IMR-90 (cell line): ENCODE data around the gene GNAZ. TPM values are rescaled to one million over a fixed set of nuclear protein-coding genes. Genes with fewer than 3 reads are reported as not detected.

Experiments used
- ATAC-seq: fragments of 200-7000 bp; cut with Tn5 transposase; 2 replicates; pipeline ENCODE4 v1.9.1; 2020; ENCODE audit warnings: low read depth, mild to moderate bottlenecking, moderate library complexity
- BruUV-seq: library from RNA; stranded (reverse); fragments of 400-500 nt; replicated peaks from 2 replicates; lab custom pipeline; 2021; lab: Mats Ljungman, UMichigan
- CTCF ChIA-PET: fragments of 300-600 bp; formaldehyde crosslinking; extraction: SDS; loops from one replicate; lab custom pipeline; 2021; ENCODE audit warnings: antibody characterized with exemption; lab: Yijun Ruan, JAX
- POLR2A ChIA-PET: fragments of 300-600 bp; sonication (Branson Sonifier 250); formaldehyde crosslinking; loops from one replicate; lab custom pipeline; 2022; ENCODE audit warnings: antibody characterized with exemption; ENCODE audit not compliant: unreplicated experiment; lab: Charles Lee
- DNase-seq: peaks from one replicate; pipeline ENCODE4 v3.0.0; 2013
- H2AFZ ChIP-seq: replicated peaks from 2 replicates; pipeline ENCODE3; 2013; ENCODE audit warnings: low read length, mild to moderate bottlenecking; ENCODE audit not compliant: poor library complexity
- H2AK5ac ChIP-seq: 2 replicates; pipeline ENCODE4 v1.6.1; 2013; ENCODE audit warnings: low read depth, low read length, inconsistent platforms
- H2AK9ac ChIP-seq: replicated peaks from 2 replicates; pipeline ENCODE3; 2013; ENCODE audit warnings: mild to moderate bottlenecking, low read depth, low read length, moderate library complexity; ENCODE audit not compliant: poor library complexity
- H2BK120ac ChIP-seq: 2 replicates; pipeline ENCODE4 v1.6.1; 2013; ENCODE audit warnings: low read depth, low read length, inconsistent platforms
- H2BK15ac ChIP-seq: 3 replicates; pipeline ENCODE4 v1.6.1; 2013; ENCODE audit warnings: low read depth, low read length, inconsistent platforms
- H2BK20ac ChIP-seq: 2 replicates; pipeline ENCODE4 v1.6.1; 2013; ENCODE audit warnings: low read depth, mild to moderate bottlenecking, inconsistent platforms, low read length, moderate library complexity
- H2BK5ac ChIP-seq: 2 replicates; pipeline ENCODE4 v1.6.1; 2013; ENCODE audit warnings: mild to moderate bottlenecking, low read depth, low read length, inconsistent platforms; ENCODE audit not compliant: poor library complexity, severe bottlenecking
- H3K14ac ChIP-seq: replicated peaks from 2 replicates; pipeline ENCODE4 v1.6.1; 2013; ENCODE audit warnings: low read depth, low read length, inconsistent platforms
- H3K18ac ChIP-seq: 2 replicates; pipeline ENCODE4 v1.6.1; 2013; ENCODE audit warnings: low read depth, low read length, control low read depth
- H3K23ac ChIP-seq: 2 replicates; pipeline ENCODE4 v1.6.1; 2013; ENCODE audit warnings: low read depth, low read length, inconsistent platforms
- H3K27ac ChIP-seq: 2 replicates; pipeline ENCODE4 v1.5.1; 2013; ENCODE audit warnings: mild to moderate bottlenecking, control low read depth, low read length; ENCODE audit not compliant: insufficient read depth
- H3K27me3 ChIP-seq: 2 replicates; pipeline ENCODE4 v1.6.1; 2013; ENCODE audit warnings: low read length; ENCODE audit not compliant: control insufficient read depth, insufficient read depth
- H3K36me3 ChIP-seq: 2 replicates; pipeline ENCODE4 v1.6.1; 2013; ENCODE audit warnings: low read length, mixed read lengths; ENCODE audit not compliant: control insufficient read depth, insufficient read depth
- H3K4ac ChIP-seq: 2 replicates; pipeline ENCODE4 v1.6.1; 2013; ENCODE audit warnings: low read depth, low read length, inconsistent platforms
- H3K4me1 ChIP-seq: 2 replicates; pipeline ENCODE4 v1.6.1; 2013; ENCODE audit warnings: low read length, mixed read lengths; ENCODE audit not compliant: control insufficient read depth, insufficient read depth
- H3K4me2 ChIP-seq: 2 replicates; pipeline ENCODE4 v1.6.1; 2013; ENCODE audit warnings: low read depth, mild to moderate bottlenecking, control low read depth, low read length, moderate library complexity
- H3K4me3 ChIP-seq: 2 replicates; pipeline ENCODE4 v1.5.1; 2013; ENCODE audit warnings: low read depth, mild to moderate bottlenecking, control low read depth, low read length, moderate library complexity; ENCODE audit not compliant: insufficient read depth
- H3K56ac ChIP-seq: 2 replicates; pipeline ENCODE4 v1.6.1; 2013; ENCODE audit warnings: low read length, inconsistent platforms; ENCODE audit not compliant: insufficient read depth; ENCODE audit errors: extremely low read depth
- H3K79me1 ChIP-seq, 2 experiments: 2 replicates each; pipeline ENCODE4 v1.6.1; 2013; ENCODE audit warnings: low read length in 2 of 2, inconsistent platforms in 1 of 2, low read depth in 1 of 2
- H3K9ac ChIP-seq: 2 replicates; pipeline ENCODE4 v1.6.1; 2013; ENCODE audit warnings: low read depth, low read length, control low read depth
- H3K9me1 ChIP-seq: 2 replicates; pipeline ENCODE4 v1.6.1; 2013; ENCODE audit warnings: low read length, inconsistent platforms; ENCODE audit not compliant: insufficient read depth
- H3K9me3 ChIP-seq: 2 replicates; pipeline ENCODE4 v1.6.1; 2013; ENCODE audit warnings: low read length; ENCODE audit not compliant: control insufficient read depth, insufficient read depth
- H4K20me1 ChIP-seq: 2 replicates; pipeline ENCODE4 v1.6.1; 2013; ENCODE audit warnings: low read length, inconsistent platforms; ENCODE audit not compliant: insufficient read depth
- H4K5ac ChIP-seq: 2 replicates; pipeline ENCODE4 v1.6.1; 2013; ENCODE audit warnings: mild to moderate bottlenecking, low read depth, low read length, control low read depth
- H4K8ac ChIP-seq, 2 experiments: 2 replicates each; pipeline ENCODE4 v1.6.1; 2013; ENCODE audit warnings: low read depth in 2 of 2, low read length in 2 of 2, control low read depth in 1 of 2, inconsistent platforms in 1 of 2
- H4K91ac ChIP-seq: 2 replicates; pipeline ENCODE4 v1.6.1; 2013; ENCODE audit warnings: low read depth, low read length, inconsistent platforms; ENCODE audit not compliant: insufficient read depth
- BHLHE40 ChIP-seq: fragments of 150-350 bp; IDR thresholded peaks from 2 replicates; pipeline ENCODE4 v1.6.1; 2016; ENCODE audit warnings: mild to moderate bottlenecking, low read depth, low read length
- CEBPB ChIP-seq: IDR thresholded peaks from 2 replicates; pipeline ENCODE4 v1.6.1; 2012; ENCODE audit warnings: low read depth, low read length, improper control_type of control experiment
- FOS ChIP-seq: fragments of 150-350 bp; IDR thresholded peaks from 2 replicates; pipeline ENCODE4 v1.6.1; 2016; ENCODE audit warnings: low read depth, low read length
- MAZ ChIP-seq: IDR thresholded peaks from 2 replicates; pipeline ENCODE4 v1.6.1; 2012; ENCODE audit warnings: low read depth, mild to moderate bottlenecking, low read length, improper control_type of control experiment, moderate library complexity, borderline replicate concordance
- MXI1 ChIP-seq: IDR thresholded peaks from 2 replicates; pipeline ENCODE4 v1.6.1; 2012; ENCODE audit warnings: low read depth, mild to moderate bottlenecking, low read length, moderate library complexity, borderline replicate concordance
- NFE2L2 ChIP-seq: fragments of 150-350 bp; IDR thresholded peaks from 2 replicates; pipeline ENCODE4 v1.6.1; 2016; ENCODE audit warnings: low read depth, mild to moderate bottlenecking, low read length
- RAD21 ChIP-seq: IDR thresholded peaks from 2 replicates; pipeline ENCODE4 v1.6.1; 2012; ENCODE audit warnings: low read length, improper control_type of control experiment
- RCOR1 ChIP-seq: IDR thresholded peaks from 2 replicates; pipeline ENCODE4 v1.6.1; 2012; ENCODE audit warnings: mild to moderate bottlenecking, low read length, improper control_type of control experiment; ENCODE audit not compliant: insufficient replicate concordance
- RFX5 ChIP-seq: IDR thresholded peaks from 2 replicates; pipeline ENCODE4 v1.8.0; 2012; ENCODE audit warnings: low read depth, mild to moderate bottlenecking, low read length, moderate library complexity
- WGBS, 2 experiments: methylation state at CpG; one replicate each; pipeline versions ENCODE4 v1.1.5 to v1.1.7; 2013; ENCODE audit warnings: missing lambda C conversion rate in 2 of 2; ENCODE audit not compliant: insufficient read length in 1 of 2; ENCODE audit errors: extremely low coverage in 2 of 2; 5-methylcytosine and 5-hydroxymethylcytosine counted together
- dilution Hi-C: fragments of 300-500 bp; cut with HindIII; formaldehyde crosslinking; loops from one replicate; pipeline ENCODE4 v1.14.3; 2018; ENCODE audit warnings: low sequenced_read_pairs; ENCODE audit not compliant: unreplicated experiment
- in situ Hi-C: fragments of 300-500 bp; cut with MboI; formaldehyde crosslinking; loops from 3 replicates; pipeline ENCODE4 v1.14.3; 2019; ENCODE audit warnings: low sequenced_read_pairs, inconsistent platforms, mixed read lengths
- intact Hi-C: fragments of 100-400 bp; cut with micrococcal nuclease; formaldehyde crosslinking; loops from 2 replicates; pipeline ENCODE4 v1.10.0; 2022
- polyA plus RNA-seq, 3 experiments: library from polyadenylated mRNA; depleted of rRNA; stranded (reverse); fragments of >200 nt; gene quantifications; 2 replicates each; pipeline ENCODE4 v1.2.3, GENCODE V29; 2012; ENCODE audit warnings: low replicate concordance in 1 of 3
- total RNA-seq: library from RNA; depleted of rRNA; stranded (reverse); fragments of >200 nt; gene quantifications from 2 replicates; pipeline ENCODE4 v1.2.3, GENCODE V29; 2012
- TF ChIP-seq, protein P1 (sequence below): fragments of 150-350 bp; IDR thresholded peaks from 2 replicates; pipeline ENCODE4 v1.6.1; 2017; ENCODE audit warnings: mild to moderate bottlenecking, antibody characterized with exemption, low read length, low read depth
- TF ChIP-seq, protein P2 (sequence below): fragments of 150-350 bp; IDR thresholded peaks from 2 replicates; pipeline ENCODE4 v1.6.1; 2016; ENCODE audit warnings: low read depth, mild to moderate bottlenecking, low read length, moderate library complexity, borderline replicate concordance
- TF ChIP-seq, protein P3 (sequence below): conservative IDR thresholded peaks from 2 replicates; pipeline ENCODE4 v1.5.1; 2012; ENCODE audit warnings: mild to moderate bottlenecking, low read depth, low read length, improper control_type of control experiment

The GNAZ gene
- total and polyA plus RNA-seq, 2 of the 4 experiments (the other 2 are of a cell fraction): 1.5 to 2.5 TPM

DNA sequence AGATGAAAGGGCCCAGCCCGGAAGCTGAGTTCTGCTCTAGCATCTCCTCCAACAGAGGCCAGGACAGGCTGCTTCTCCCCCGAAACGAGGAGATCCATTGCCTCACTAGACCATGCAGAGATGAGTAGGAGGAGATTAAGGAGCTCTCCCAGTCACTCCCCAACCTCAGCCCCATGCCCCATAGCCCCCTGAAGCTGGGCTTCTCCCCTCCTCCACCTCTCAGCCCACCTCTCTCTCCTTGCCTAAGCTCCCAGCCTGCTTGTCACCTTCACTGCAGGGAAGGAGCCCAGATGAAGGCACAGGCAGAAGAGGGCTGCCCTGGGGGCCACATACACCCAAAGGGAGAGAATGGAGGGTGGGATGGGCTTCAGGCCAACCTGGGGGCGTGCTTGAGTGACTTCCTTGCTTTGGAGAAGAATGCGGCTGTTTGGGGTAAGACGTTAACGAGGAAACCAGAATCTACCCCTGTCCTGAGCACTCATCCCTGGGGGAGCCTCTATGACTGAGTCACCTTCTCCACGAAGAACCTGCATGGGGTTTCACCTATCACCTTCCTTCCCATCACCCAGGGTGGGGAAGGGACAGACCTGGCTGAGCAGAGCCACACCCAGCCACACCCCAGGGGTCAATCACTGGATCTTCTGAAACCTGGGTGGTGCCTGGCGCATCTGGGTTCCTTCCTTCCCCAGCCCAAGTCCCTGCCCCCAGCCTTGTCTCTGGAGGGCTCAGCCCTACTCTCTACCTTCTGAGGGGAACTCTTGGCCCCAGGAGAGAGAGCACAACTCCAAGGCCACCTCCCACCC, 11.6 kb upstream of the GNAZ start:
- in situ Hi-C loops (no loop called here), dilution Hi-C loops (no loop called here), intact Hi-C loops (no loop called here)
- no peak overlapping the region for H3K18ac ChIP-seq
- H2BK15ac ChIP-seq: no peak overlapping the region
- DNase-seq (no peak), ATAC-seq (no peak)
- no peak overlapping the region for H2BK5ac ChIP-seq
- no peak overlapping the region for H3K4me2 ChIP-seq
- H3K4ac ChIP-seq: no peak overlapping the region
- no peak overlapping the region for H2BK20ac ChIP-seq
- no peaks in the 10 kb centered on the region for H4K20me1 ChIP-seq
- H3K9me1 ChIP-seq: no peaks in the 10 kb centered on the region
- no peak overlapping the region for H2AK5ac ChIP-seq
- no peak overlapping the region for H3K23ac ChIP-seq
- no peak overlapping the region for H3K4me3 ChIP-seq
- H2AK9ac ChIP-seq: no peak overlapping the region
- H3K27ac ChIP-seq: no peak overlapping the region
- H3K79me1 ChIP-seq: no peaks in the 10 kb centered on the region
- H4K91ac ChIP-seq: no peak overlapping the region
- CTCF ChIA-PET: no interaction called here
- H4K5ac ChIP-seq: no peak overlapping the region
- H4K8ac ChIP-seq: no peak overlapping the region
- no peaks in the 10 kb centered on the region for H3K36me3 ChIP-seq
- H3K9me3 ChIP-seq: no peaks in the 10 kb centered on the region
- POLR2A ChIA-PET: no interaction called here
- H3K14ac ChIP-seq: no peak overlapping the region
- no peaks in the 10 kb centered on the region for H3K4me1 ChIP-seq
- H2BK120ac ChIP-seq: no peak overlapping the region
- H3K56ac ChIP-seq: no peak overlapping the region
- peaks cover 5% of the 10 kb centered on the region; the same call in 1 of the 2 replicates for H3K27me3 ChIP-seq
- no TSS peak for BruUV-seq
- no peak overlapping the region for H3K9ac ChIP-seq
- no CpG with 5 or more reads among the region's 9 CpGs for WGBS, 2 experiments
- no peak overlapping the region for H2AFZ ChIP-seq
- TF ChIP-seq FOS: no peak
- no peak for TF ChIP-seq NFE2L2
- TF ChIP-seq MXI1: no peak
- TF ChIP-seq, protein P1, sequence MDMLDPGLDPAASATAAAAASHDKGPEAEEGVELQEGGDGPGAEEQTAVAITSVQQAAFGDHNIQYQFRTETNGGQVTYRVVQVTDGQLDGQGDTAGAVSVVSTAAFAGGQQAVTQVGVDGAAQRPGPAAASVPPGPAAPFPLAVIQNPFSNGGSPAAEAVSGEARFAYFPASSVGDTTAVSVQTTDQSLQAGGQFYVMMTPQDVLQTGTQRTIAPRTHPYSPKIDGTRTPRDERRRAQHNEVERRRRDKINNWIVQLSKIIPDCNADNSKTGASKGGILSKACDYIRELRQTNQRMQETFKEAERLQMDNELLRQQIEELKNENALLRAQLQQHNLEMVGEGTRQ: no peak
- no peak for TF ChIP-seq MAZ
- no peak for TF ChIP-seq BHLHE40
- no peak for TF ChIP-seq RFX5
- TF ChIP-seq, protein P2, sequence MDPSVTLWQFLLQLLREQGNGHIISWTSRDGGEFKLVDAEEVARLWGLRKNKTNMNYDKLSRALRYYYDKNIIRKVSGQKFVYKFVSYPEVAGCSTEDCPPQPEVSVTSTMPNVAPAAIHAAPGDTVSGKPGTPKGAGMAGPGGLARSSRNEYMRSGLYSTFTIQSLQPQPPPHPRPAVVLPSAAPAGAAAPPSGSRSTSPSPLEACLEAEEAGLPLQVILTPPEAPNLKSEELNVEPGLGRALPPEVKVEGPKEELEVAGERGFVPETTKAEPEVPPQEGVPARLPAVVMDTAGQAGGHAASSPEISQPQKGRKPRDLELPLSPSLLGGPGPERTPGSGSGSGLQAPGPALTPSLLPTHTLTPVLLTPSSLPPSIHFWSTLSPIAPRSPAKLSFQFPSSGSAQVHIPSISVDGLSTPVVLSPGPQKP: no peak
- TF ChIP-seq RCOR1: no peak
- TF ChIP-seq, protein P3, sequence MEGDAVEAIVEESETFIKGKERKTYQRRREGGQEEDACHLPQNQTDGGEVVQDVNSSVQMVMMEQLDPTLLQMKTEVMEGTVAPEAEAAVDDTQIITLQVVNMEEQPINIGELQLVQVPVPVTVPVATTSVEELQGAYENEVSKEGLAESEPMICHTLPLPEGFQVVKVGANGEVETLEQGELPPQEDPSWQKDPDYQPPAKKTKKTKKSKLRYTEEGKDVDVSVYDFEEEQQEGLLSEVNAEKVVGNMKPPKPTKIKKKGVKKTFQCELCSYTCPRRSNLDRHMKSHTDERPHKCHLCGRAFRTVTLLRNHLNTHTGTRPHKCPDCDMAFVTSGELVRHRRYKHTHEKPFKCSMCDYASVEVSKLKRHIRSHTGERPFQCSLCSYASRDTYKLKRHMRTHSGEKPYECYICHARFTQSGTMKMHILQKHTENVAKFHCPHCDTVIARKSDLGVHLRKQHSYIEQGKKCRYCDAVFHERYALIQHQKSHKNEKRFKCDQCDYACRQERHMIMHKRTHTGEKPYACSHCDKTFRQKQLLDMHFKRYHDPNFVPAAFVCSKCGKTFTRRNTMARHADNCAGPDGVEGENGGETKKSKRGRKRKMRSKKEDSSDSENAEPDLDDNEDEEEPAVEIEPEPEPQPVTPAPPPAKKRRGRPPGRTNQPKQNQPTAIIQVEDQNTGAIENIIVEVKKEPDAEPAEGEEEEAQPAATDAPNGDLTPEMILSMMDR: no peak
- no peak for TF ChIP-seq RAD21
- TF ChIP-seq CEBPB: no peak
